DMS 273 (cell line): ENCODE data around the gene NDUFAB1.
"Not testable (repeated sequence)": the region's sequence is repeated elsewhere in the genome, so short reads cannot be mapped to it uniquely, and the experiment has no call there.

ENCODE experiments used
- DNase-seq: peaks from one replicate; lab custom pipeline; 2025; ENCODE audit not compliant: unreplicated experiment; lab: John Stamatoyannopoulos, UW

The NDUFAB1 gene

DNA sequence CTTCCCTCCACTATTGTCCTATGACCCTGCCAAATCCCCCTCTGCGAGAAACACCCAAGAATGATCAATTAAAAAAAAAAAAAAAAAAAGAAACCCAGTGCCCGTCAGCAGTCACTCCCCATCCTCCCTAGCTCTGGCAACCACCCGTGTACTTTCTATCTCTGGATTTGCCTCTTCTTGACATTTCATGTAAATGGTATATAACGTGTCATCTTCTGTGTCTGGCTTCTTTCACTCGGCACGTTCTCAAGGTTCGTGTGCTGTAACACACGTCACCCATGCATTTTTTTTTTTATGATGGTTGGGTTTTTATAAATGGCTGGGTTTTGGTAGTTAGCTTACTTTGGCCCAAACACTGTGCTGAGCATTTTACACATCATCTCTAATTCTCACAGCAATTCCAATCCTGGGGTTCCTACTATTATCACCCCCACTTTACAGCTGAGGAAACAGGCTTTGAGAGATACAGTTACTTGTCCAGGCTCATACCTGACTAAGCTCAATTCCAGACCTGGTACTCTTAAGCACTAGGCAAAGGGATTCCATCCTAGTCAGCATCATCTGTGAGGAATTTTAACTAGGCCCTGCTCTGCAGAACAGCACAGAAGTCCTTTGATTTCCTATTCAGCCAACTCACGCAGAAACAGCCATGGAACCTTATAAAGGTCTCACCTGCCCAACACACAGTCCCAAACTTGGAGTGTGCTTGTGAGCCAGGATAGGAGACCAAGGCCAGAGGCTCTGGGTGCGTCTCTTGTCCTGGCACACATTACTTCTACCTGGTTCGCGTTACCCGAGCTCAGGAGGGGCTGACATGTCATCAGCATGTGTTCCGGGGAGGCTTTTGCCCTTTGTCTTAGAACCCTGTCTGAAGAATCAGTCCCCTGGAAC, 11.7 kb downstream of the NDUFAB1 start:
- no peak for DNase-seq

DNA sequence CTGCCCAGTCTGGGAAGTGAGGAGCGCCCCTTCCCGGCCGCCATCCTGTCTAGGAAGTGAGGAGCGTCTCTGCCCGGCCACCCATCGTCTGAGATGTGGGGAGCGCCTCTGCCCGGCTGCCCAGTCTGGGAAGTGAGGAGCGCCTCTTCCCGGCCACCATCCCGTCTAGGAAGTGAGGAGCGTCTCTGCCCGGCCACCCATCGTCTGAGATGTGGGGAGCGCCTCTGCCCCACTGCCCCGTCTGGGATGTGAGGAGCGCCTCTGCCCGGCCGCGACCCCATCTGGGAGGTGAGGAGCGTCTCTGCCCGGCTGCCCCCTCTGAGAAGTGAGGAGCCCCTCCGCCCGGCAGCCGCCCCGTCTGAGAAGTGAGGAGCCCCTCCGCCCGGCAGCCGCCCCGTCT, 12.8 kb downstream of the NDUFAB1 start:
- not testable (repeated sequence) for DNase-seq

DNA sequence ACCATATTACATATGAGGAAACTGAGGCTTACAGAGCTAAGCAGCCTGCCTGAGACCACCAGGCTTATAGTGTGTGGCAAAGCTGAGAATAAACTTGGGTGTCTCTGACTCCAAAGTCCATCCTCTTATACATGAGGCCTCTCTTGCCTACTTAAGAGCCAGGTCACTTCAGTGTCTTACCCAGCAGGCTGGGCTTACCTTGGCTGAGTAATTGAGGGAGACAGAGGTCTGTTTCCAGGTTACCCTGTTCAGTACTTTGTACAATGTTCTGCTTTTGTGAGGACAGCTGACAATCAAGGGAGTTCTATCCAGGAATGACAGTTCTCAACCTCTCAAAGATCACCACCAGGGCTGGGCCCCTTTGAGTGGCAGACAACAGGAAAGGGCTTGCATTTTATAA, 14.4 kb downstream of the NDUFAB1 start:
- DNase-seq: no peak

DNA sequence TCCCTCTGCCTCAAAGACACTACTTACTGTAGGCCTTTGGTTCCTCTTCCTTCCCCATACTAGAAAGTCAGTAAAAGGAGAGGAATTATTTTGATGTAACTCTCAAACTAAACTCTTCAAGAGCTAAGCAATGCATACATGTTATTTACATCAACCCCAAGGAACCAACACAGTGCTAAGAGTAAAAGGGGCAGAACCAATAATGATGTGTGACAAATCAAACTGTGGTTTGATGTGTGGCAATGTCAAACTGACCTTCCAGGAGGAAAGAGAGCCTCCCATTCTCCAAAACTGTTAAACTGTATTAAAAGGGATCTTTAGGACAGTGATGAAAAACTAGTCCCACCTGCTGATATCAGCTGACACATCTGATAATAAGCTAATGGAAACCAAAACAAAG, 15.7 kb downstream of the NDUFAB1 start:
- no peak for DNase-seq

DNA sequence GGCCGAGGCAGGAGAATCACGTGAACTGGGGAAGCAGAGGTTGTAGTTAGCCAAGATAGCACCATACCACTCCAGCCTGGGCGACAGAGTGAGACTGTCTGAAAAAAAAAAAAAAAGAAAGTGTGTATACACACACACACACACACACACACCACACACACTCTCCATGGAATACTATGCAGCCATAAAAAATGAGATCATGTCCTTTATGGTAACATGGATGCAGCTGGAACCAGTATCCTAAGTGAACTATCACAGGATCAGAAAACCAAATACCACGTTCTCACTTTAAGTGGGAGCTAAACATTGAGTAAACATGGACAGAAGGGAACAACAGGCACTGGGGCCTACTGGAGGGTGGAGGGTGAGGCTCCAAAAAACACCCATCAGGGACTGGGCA, 16.7 kb downstream of the NDUFAB1 start:
- no peak for DNase-seq

DNA sequence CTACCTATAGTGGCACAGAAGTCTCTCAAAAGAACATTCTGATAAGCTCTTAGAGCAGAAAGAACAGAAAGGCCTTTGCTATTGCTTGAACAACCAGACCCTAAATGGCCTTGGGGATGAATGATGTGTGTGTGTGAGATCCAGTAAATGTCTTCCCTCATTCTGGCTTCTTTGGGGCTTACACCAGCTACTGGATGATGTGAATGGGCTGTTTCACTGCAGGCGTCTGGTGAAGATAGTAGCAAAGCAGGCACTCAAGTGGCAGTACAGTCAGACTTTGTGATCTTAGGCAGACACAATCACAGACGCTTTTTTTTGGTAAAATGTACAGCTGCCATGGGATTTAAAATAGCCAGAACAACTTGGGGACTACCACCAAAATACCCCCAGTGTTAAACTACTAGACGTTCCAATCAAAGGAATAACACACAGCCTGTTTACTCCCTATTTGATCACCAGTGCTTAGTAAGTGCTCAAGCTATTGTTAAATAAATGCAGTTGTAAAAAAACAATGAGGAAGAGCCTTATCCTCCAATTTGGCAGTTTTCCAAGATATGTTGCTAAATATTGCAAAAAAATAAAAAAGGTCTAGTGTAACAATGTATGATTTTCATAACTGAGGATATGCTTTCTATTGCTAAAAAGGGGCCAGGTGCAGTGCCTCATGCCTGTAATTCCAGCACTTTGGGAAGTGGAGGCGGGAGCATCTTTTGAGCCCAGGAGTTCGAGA, 17.9 kb downstream of the NDUFAB1 start:
- no peak for DNase-seq

DNA sequence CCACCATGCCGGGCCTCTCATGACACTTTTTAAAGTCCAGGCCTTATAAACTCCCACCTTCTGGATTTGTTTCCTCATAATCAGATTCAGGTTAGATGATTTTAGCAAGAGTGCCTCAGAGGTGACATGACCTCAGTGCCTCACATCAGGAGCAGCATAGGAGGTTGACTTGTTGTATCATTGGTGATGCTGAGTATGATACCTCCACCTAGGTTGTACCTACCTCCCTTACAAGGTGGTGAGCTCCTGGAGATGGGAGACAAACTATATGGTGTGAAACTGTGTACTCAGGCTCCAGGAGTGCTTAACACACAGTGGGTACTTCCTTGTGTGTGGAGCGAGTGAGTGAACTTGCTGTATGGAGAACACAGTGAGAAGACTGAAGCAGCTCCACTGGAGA, 18.6 kb downstream of the NDUFAB1 start:
- no peak for DNase-seq

DNA sequence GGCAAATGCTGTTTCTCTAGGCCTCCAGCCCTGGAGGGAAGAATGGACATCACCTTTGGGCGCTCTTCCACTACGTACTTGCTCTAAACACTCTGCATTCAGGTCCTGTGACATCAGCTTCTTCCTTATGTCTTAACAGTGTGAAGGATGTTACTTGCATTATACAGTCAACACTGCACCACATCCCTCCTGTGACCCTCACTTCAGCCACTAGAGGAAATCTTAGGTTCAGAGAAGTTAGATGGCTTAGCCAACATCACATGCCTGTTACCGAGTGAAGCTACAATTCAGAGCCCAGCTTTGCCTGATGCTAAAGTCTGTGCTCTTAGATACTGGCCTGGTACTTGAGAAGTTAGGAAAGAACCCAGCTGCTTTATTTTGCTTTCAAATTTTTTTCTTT, 20.3 kb downstream of the NDUFAB1 start:
- DNase-seq: peak; percentile 19

DNA sequence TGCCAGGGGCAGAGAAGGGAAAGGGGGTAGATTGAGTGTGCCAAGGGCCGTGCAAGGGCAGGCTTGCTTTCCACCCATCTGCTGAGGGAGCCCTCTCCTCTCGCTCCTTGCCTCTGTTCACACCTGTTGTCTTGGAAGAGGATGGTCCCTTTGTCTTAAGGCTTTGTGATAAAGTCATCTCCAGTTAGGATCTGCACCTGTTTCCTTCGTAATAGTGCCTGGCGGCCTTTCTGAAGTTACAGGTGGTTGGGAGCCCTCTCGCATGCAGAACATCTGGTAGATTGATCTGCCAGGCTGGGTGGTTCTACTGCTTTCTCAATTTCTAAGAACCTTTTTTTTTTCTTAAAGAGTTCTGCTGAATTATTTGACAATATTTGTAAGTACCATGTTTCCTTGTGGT, 22.3 kb downstream of the NDUFAB1 start:
- no peak for DNase-seq

DNA sequence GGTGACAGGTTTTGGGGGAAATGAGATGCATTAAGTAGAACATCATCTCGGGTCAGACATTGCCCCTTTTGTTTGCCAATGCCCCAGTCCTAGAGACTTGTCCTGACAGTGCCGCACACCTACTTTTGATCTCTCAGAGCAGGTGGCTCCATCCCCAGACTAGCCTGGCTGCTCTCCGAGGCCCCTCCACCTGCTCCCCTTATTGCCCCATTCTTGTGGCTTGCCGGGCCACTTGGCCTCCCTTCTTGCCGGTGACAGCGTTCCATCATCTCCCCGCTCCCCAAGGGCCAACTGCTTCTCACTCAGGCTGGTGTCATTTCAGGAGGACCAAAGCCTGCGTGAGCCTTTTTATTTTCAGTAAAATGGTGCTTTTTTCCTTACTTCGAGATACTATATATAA, 23.7 kb downstream of the NDUFAB1 start:
- DNase-seq: no peak

DNA sequence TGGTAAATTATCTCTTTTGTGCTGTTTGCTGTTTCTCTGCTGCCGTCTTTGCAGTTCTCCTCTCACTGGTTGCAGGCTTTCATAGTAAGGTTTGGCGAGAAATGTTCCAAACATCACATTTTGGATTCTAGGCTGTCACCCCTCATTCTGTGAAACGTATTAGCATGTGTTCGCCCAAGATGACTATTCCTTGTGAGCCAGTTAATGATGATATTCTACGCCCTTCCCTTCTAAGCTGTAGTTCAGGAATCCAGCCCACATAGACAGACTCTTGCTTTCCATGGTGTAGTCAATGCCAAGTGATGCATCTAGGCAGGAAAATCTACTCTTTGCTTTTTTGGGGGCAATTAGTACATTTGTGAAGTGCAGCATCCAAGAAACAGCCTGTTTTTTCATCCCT, 24.2 kb downstream of the NDUFAB1 start:
- no peak for DNase-seq

DNA sequence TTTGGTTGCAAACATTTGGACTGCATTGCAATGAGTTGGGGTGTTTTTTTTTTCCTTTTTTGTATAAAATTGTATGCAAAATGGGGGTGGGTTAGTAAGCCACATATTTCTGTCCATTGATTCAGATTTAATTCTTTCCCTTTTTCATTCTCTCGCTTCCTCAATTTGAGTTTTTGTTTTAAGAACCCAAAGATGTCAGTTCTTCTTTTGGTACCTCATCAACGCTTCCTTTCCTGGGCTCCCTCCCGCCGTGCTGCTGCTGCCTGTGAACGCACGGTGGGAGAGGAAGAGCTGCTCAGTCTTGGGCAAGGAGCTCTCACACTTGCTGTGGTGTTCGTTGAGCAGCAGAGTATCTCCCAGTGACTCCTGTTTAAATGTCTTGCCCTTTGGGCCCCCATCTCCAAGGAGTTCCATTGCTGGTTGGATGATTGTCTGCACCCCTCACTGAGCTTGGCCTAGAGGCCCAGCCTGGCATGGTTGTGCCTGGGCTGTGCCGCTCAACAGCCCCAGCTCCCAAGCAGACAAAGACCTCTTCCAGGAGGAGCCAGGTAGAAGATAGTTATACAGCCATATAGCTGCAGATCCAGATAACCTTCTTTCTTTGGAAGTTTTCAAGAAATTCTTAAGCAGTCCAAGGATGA, 25.0 kb downstream of the NDUFAB1 start:
- no peak for DNase-seq

DNA sequence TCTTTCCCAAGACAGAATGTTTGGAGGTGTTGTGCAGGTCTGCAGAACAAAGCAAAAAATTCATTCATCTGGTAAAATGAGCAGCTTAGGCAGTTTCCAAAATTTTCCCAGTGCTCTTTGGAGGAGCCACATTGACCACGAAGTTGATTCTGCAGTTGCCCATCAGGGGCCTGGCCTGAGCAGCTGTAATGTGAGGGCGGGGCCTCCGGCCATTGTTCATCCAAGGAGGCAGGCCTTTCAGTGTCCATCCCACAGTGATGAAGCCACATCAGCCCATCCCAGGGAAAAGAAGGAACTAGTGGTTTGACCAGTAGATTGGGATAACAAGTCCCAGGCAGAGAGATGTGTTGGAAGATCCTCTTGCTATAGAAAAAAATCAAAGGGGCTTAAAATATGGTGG, 28.5 kb downstream of the NDUFAB1 start:
- no peak for DNase-seq

DNA sequence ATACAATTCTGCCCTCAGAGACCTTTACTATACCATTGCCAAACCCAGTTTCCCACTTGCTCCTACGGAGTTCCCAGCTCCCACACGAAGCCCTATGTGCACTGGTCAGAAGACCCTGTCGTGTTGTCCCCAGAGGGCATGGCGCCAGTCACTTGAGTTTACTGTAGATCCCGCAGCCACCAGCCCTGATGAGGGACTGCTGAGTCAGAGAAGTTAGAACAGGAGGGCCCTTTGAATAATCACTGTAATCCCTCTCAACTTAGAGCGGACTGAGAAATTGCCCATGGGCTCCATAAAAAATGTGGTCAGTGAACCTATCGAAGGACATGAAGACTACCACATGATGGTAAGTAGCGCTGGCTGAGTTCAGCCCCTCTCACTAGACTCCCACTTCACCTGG, 29.4 kb downstream of the NDUFAB1 start:
- no peak for DNase-seq

DNA sequence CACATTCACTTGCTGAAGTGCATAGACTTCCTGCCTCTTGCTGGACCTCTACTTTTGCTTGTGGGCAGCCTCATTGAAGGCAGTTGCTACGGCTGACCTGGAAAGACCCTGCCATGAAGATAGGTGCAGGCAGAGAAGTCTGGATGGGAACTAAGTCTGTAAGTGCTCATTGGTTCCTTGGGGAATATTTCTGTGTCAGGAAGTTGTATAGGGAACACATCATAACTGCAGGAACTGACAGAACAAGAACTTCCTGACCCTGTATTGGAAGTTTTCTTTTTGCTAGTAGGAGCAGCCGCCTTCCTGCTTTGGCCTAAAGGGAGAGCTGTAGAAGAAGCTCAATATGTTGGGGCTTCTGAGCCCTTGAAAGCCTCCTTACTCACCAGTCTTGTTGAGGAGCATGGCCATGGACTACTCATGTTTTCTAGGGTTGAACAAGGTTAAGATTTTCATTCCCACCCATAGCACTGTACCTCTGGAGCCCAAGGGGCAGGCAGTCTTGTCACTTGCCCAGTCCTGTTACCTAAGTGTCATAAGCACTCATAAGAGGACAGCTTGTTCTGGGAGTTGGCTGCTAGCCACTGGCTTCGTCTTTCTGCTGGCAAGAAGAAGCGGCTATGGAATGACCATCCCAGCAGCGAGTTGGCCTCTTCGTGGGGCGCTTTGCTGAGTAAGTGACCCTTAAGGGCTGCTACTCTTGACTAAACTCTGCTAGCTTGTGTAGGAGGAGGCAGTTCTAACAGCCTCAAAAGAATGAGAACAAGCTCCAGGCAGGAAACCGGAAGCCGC, 31.3 kb downstream of the NDUFAB1 start:
- no peak for DNase-seq

DNA sequence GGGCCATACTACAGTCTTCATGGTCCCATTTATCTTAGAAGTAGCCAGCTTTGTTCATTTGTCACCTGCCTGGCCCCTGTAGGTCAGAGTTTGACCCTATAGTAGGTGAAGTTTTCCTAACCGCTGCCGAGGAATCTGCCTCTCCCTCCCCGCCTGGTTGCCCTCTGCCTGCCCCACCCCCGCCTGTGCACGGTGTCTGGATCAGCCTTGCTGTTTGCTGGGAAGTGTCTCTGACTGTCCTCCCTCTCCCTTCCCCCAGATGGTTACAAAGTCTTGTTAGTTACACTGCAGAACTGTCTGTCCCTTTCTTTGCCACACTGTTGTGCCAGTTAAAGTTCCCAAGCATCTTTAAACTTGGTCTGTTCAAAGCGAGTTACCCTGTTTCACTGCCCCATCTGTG, 32.9 kb downstream of the NDUFAB1 start:
- no peak for DNase-seq

DNA sequence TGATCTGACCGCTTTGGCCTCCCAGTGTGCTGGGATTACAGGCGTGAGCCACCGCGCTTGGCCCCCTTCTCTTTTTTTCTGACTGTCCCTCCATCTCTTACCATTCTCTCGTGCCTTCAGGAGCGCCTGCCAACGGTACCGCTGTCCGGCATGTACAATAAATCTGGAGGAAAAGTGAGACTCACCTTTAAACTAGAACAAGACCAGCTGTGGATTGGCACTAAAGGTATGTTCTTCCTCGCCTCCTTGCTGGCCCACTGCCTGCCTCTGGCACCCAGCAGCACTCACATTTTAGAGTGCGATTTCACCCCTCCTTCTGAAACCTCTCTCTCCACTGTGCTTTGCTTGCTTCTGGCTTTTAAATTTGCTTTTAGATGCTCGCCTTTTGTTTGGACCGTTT, 33.6 kb downstream of the NDUFAB1 start:
- no peak for DNase-seq

DNA sequence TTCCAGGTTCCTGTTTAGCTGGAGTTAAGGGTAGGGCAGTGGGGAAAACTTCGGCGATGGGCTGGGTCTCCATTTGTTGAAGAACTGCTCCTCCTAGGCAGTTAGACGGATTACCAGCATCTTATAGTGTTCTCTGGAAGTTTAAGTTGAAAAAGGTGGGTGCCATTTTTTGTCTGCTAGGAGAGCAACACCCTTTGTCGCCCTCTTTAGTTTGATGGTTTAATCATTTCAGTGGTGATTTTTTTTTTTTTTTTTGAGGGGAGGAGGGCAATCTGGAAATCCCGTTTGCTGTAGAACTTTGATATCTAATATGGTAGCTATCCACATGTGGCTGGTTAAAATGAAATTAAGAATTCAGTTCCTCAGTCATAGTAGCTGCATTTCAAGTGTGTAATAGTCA, 34.5 kb downstream of the NDUFAB1 start:
- peak; percentile 19 for DNase-seq

DNA sequence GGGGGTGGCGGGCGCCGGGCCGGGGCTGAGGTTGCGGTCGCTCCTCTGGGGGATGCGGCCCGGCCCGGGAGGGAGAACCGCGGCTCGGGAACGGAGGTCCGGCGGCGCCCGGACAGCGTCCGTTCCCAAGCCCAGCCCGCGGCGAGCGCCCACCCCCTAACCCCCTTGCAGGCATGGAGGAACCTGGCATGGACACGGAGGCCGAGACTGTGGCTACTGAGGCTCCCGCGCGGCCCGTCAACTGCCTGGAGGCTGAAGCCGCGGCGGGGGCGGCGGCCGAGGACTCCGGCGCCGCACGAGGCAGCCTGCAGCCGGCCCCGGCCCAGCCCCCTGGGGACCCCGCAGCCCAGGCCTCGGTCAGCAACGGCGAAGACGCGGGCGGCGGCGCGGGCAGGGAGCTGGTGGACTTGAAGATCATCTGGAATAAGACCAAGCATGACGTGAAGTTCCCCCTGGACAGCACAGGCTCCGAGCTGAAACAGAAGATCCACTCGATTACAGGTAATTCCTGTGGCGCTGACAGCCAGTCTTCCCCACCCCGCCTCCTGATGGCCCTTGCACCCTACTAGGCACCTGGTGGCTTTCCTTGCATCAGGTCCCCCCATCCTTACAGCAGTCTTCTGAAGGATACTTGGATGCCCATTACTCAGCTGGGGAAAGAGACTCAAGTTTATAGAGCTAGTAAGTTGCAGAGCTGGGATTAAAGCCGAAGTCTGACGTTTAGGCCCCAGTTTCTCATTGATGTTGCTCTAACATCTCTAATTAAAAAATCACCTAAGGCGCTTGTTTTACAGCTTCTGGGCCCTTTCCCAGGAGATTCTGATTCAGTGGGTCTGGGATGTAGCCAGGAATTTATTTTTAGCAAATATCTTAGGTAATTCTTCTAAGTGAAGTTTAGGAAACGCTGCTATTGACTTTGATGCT, 38.1 kb downstream of the NDUFAB1 start:
- DNase-seq: no peak
